ENCODE measurements around the gene DDRGK1.

DNA sequence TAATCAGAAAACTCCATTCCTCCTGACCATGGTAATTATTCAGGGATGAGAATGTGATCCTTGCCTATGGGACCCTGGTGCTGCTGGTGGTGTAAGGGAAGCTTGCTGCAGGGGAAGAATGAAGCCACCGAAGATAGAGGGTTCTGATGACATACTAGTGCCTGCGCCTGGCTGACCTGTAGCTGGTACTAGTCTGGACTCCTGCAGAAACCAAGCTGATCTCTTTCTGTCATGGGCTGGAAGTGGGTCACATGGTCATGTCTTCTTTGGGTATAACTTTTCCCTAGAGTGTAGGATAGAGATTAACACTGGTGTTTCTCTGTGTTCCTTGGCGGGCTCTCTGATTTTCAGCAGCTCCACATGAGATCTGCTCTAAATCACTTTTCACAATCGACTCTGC, 43.2 kb upstream of the DDRGK1 start:
- TF ChIP-seq, protein P1, sequence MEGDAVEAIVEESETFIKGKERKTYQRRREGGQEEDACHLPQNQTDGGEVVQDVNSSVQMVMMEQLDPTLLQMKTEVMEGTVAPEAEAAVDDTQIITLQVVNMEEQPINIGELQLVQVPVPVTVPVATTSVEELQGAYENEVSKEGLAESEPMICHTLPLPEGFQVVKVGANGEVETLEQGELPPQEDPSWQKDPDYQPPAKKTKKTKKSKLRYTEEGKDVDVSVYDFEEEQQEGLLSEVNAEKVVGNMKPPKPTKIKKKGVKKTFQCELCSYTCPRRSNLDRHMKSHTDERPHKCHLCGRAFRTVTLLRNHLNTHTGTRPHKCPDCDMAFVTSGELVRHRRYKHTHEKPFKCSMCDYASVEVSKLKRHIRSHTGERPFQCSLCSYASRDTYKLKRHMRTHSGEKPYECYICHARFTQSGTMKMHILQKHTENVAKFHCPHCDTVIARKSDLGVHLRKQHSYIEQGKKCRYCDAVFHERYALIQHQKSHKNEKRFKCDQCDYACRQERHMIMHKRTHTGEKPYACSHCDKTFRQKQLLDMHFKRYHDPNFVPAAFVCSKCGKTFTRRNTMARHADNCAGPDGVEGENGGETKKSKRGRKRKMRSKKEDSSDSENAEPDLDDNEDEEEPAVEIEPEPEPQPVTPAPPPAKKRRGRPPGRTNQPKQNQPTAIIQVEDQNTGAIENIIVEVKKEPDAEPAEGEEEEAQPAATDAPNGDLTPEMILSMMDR (conservative IDR thresholded peaks at IDR 0.05; ENCODE audit: low read length) = no peak
- no peak for TF ChIP-seq EZH2phosphoT487 (IDR thresholded peaks at IDR 0.05; ENCODE audit: borderline replicate concordance)

Measured in Loucy (cell line).